Activated CD8-positive, alpha-beta T cell treated with anti-CD3 and anti-CD28 coated beads for 36 hours (primary cell): ENCODE results near the gene SLC39A11. TPM values are rescaled to one million over a fixed set of nuclear protein-coding genes. Genes with fewer than 3 reads are reported as not detected.

ENCODE experiments used
- ATAC-seq: fragments of 200-7000 bp; cut with Tn5 transposase; one replicate; pipeline ENCODE4 v1.10.0; 2021; ENCODE audit warnings: mild to moderate bottlenecking, moderate library complexity
- CTCF ChIA-PET: fragments of 350-600 bp; sonication (Branson Sonifier 250); formaldehyde crosslinking; loops from one replicate; lab custom pipeline; 2021; ENCODE audit warnings: antibody characterized with exemption; lab: Charles Lee
- POLR2A ChIA-PET: fragments of 350-600 bp; sonication (Branson Sonifier 250); formaldehyde crosslinking; loops from one replicate; lab custom pipeline; 2021; ENCODE audit warnings: antibody characterized with exemption; lab: Charles Lee
- DNase-seq: peaks from one replicate; pipeline ENCODE4 v3.0.0-alpha.2; 2020
- H3K27ac Mint-ChIP-seq: one replicate; pipeline ENCODE4 v1.8.0; 2021; ENCODE audit warnings: mild to moderate bottlenecking, mixed read lengths
- H3K27me3 Mint-ChIP-seq: one replicate; pipeline ENCODE4 v1.8.0; 2021; ENCODE audit warnings: mixed read lengths
- H3K36me3 Mint-ChIP-seq: one replicate; pipeline ENCODE4 v1.8.0; 2021; ENCODE audit warnings: low read depth, mixed read lengths
- H3K4me1 Mint-ChIP-seq: one replicate; pipeline ENCODE4 v1.8.0; 2021; ENCODE audit warnings: low read depth, mixed read lengths
- H3K4me3 Mint-ChIP-seq: one replicate; pipeline ENCODE4 v1.8.0; 2021; ENCODE audit warnings: mild to moderate bottlenecking, moderate library complexity, mixed read lengths
- H3K9me3 Mint-ChIP-seq: one replicate; pipeline ENCODE4 v1.8.0; 2021; ENCODE audit warnings: mixed read lengths
- intact Hi-C: fragments of 100-400 bp; cut with micrococcal nuclease; formaldehyde crosslinking; loops from one replicate; pipeline ENCODE4 v1.10.0; 2022
- total RNA-seq, 2 experiments: library from RNA; stranded (reverse); gene quantifications; one replicate each; pipeline ENCODE4 v1.2.3, GENCODE V29; 2021
- TF ChIP-seq, protein P1 (sequence below): fragments of 200-600 bp; IDR thresholded peaks from one replicate; pipeline ENCODE4 v1.8.0; 2022; ENCODE audit warnings: antibody characterized with exemption, mild to moderate bottlenecking

The SLC39A11 gene
- total RNA-seq, 2 experiments from 2014 or later: 14.4 to 14.9 TPM

DNA sequence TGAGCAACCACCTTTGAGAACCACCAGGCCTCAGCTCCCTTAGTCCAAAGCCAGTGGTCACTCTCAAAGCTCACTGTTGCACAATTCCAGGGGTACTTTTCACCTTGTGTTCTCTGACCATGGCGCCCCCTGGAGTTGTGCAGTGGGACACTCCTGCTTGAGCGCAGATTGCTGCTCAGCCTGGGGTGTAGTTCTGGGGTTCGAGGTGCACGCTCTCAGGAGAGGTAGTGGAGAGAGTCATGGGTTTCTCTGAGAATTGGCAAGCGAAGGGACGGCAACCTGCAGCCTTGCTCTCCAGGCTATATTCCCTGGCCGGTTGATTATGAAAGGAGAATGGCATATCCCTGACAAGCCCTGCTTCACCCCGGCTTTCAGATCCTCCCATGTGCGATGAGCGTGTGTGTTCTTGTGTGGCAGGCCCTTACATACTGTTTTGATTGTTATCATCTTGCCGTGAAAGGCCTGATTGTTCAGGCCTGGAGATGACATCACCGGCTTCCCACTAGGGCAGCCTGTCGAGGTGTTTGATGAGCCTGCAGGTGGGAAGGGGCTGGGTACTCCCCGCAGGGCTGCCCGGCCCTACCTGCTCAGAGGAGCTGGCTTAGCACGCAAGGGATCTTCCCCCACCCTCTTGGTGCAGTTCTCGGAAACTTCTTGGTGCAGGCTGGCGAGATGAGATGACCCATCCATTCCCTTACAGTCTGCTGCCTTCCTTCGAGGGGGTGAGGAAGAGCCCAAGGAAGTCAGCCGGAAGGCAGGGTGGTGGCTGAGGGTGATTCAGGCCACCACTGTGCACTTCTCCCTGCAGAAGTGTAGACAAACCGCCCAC, 431.2 kb downstream of the SLC39A11 start:
- no peaks in the 10 kb centered on the region for H3K27me3 Mint-ChIP-seq
- TF ChIP-seq, protein P1, sequence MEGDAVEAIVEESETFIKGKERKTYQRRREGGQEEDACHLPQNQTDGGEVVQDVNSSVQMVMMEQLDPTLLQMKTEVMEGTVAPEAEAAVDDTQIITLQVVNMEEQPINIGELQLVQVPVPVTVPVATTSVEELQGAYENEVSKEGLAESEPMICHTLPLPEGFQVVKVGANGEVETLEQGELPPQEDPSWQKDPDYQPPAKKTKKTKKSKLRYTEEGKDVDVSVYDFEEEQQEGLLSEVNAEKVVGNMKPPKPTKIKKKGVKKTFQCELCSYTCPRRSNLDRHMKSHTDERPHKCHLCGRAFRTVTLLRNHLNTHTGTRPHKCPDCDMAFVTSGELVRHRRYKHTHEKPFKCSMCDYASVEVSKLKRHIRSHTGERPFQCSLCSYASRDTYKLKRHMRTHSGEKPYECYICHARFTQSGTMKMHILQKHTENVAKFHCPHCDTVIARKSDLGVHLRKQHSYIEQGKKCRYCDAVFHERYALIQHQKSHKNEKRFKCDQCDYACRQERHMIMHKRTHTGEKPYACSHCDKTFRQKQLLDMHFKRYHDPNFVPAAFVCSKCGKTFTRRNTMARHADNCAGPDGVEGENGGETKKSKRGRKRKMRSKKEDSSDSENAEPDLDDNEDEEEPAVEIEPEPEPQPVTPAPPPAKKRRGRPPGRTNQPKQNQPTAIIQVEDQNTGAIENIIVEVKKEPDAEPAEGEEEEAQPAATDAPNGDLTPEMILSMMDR: no peak
- ChIA-PET CTCF (interaction anchor here (2.2 kb wide), 1 partner anchor 104 kb away, joined by 7 read pairs; no protein-coding TSS in a partner anchor), POLR2A (no interaction called here)
- ATAC-seq (no peak), DNase-seq (no peak)
- H3K4me1 Mint-ChIP-seq: no peaks in the 10 kb centered on the region
- H3K36me3 Mint-ChIP-seq: no peaks in the 10 kb centered on the region
- H3K4me3 Mint-ChIP-seq: no peak overlapping the region
- intact Hi-C loops: no loop called here
- H3K9me3 Mint-ChIP-seq: no peaks in the 10 kb centered on the region
- no peak overlapping the region for H3K27ac Mint-ChIP-seq

DNA sequence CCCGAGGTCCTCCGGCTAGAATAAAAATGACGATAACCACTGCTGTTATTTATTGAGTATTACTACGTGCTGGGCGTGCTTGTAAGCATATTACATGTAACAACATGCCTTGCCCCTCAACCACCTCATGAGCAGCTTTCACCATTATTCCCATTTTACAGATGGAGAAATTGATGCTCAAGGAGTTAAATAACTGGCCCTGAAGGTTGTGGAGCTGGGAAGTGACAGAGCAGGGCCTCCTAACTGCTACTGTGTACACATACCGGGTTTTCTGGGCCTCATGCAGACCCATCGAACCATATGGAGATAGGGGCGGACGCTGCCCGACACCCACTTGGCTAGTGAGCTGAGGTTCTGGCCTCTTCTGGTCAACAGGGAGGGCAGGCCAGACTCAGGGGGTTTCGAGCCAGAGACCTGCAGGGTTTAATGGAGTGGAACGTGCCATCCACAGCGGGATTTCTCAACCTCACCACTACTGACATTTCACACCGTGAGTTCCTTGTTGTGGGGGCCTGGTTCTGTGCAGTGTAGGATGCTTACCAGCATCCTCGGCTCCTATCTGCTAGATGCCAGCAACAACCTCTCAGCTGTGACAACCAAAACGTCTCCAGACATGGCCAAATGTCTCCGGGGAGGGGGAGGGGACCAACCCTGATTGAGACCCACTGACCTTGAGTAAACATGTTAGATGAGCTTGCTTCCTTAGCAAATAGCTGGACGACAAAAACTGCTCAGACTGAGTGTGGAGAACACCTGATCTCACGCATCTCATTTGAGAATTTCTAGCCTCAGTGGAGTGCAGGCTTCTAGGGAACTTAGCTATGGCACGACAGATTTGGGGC, 432.0 kb downstream of the SLC39A11 start:
- ChIA-PET CTCF (interaction anchor here (2.2 kb wide), 1 partner anchor 103 kb away, joined by 7 read pairs; no protein-coding TSS in a partner anchor), POLR2A (no interaction called here)
- H3K4me3 Mint-ChIP-seq: no peak overlapping the region
- ATAC-seq: no peak
- no peaks in the 10 kb centered on the region for H3K36me3 Mint-ChIP-seq
- DNase-seq: no peak
- H3K4me1 Mint-ChIP-seq: no peaks in the 10 kb centered on the region
- no peaks in the 10 kb centered on the region for H3K9me3 Mint-ChIP-seq
- intact Hi-C loops: no loop called here
- no peak overlapping the region for H3K27ac Mint-ChIP-seq
- no peaks in the 10 kb centered on the region for H3K27me3 Mint-ChIP-seq
- TF ChIP-seq, protein P1: no peak

DNA sequence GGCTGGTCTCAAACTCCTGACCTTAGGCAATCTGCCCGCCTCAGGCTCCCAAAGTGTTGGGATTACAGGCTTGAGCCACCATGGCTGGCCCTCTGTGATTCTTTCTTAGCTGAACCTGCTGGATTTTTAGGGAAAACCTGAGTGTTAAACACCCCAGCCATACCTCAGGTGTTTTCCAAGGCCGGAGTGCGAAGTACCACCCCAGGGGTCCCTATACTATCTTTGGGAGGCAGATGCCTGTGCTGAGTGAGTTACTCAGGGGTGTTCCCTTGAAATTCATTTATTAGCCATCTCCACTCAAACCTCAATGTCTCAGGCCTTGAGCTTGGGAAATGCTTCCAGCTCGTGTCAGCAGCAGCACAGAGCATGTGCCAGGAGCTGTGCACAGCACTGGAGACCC, 432.7 kb downstream of the SLC39A11 start:
- no peak for DNase-seq
- Mint-ChIP-seq H3K27me3 (no peaks in the 10 kb centered on the region), H3K4me1 (no peaks in the 10 kb centered on the region), H3K27ac (no peak overlapping the region), H3K36me3 (no peaks in the 10 kb centered on the region), H3K4me3 (no peak overlapping the region), H3K9me3 (no peaks in the 10 kb centered on the region)
- ChIA-PET POLR2A (no interaction called here), CTCF (interaction anchor here (2.2 kb wide), 1 partner anchor 103 kb away, joined by 7 read pairs; no protein-coding TSS in a partner anchor)
- no peak for ATAC-seq
- intact Hi-C loops: no loop called here
- TF ChIP-seq, protein P1: no peak

DNA sequence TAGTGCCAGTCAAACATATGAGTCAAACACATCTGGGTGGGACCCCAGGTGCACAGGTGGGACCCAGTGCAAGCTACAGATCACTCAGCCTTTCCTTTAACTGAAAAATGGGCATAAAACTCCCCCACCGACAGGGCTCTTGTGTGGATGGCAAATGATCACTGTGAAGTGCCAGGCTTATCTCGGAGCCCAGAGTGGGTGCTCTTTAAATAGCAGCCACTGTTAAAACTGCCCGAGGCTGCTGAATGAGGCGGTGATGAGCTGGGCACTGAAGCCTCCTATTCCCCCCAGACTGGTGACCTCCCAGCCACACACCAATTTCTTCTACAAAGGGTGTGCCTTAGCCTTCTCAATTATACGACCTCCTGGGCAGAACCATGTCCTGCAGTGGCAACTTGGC, 433.8 kb downstream of the SLC39A11 start:
- Mint-ChIP-seq H3K4me3 (no peak overlapping the region), H3K36me3 (no peaks in the 10 kb centered on the region), H3K27ac (no peak overlapping the region), H3K27me3 (no peaks in the 10 kb centered on the region), H3K9me3 (no peaks in the 10 kb centered on the region), H3K4me1 (no peaks in the 10 kb centered on the region)
- CTCF ChIA-PET: no interaction called here
- TF ChIP-seq, protein P1: no peak
- intact Hi-C loops: no loop called here
- POLR2A ChIA-PET: no interaction called here
- DNase-seq (no peak), ATAC-seq (no peak)
